Nephron progenitor cell (in vitro differentiated cells): ENCODE results near the gene GNAT2.

Experiments used
- DNase-seq: peaks from one replicate; pipeline ENCODE4 v3.0.0; 2021
- H3K27ac Mint-ChIP-seq: 2 replicates; pipeline ENCODE4 v1.8.0; 2021; ENCODE audit warnings: mild to moderate bottlenecking, moderate library complexity, mixed read lengths
- H3K27me3 Mint-ChIP-seq: 2 replicates; pipeline ENCODE4 v1.8.0; 2021; ENCODE audit warnings: mild to moderate bottlenecking, low read depth, mixed read lengths; ENCODE audit not compliant: poor library complexity
- H3K36me3 Mint-ChIP-seq: 2 replicates; pipeline ENCODE4 v1.8.0; 2021; ENCODE audit warnings: low read depth, mixed read lengths
- H3K4me1 Mint-ChIP-seq: 2 replicates; pipeline ENCODE4 v1.8.0; 2021; ENCODE audit warnings: mixed read lengths
- H3K4me3 Mint-ChIP-seq: 2 replicates; pipeline ENCODE4 v1.8.0; 2021; ENCODE audit warnings: mild to moderate bottlenecking, moderate library complexity, mixed read lengths
- H3K9me3 Mint-ChIP-seq: 2 replicates; pipeline ENCODE4 v1.8.0; 2021; ENCODE audit warnings: mild to moderate bottlenecking, moderate library complexity, mixed read lengths
- TF ChIP-seq, protein P1 (sequence below): fragments of 200-600 bp; sonication (generic); IDR thresholded peaks from 2 replicates; pipeline ENCODE4 v1.5.0; 2021; ENCODE audit warnings: antibody characterized with exemption

Gene GNAT2

GRCh38 chr1:109626682-109627408 is 7.4 kb upstream of the GNAT2 start:
- TF ChIP-seq, protein P1, sequence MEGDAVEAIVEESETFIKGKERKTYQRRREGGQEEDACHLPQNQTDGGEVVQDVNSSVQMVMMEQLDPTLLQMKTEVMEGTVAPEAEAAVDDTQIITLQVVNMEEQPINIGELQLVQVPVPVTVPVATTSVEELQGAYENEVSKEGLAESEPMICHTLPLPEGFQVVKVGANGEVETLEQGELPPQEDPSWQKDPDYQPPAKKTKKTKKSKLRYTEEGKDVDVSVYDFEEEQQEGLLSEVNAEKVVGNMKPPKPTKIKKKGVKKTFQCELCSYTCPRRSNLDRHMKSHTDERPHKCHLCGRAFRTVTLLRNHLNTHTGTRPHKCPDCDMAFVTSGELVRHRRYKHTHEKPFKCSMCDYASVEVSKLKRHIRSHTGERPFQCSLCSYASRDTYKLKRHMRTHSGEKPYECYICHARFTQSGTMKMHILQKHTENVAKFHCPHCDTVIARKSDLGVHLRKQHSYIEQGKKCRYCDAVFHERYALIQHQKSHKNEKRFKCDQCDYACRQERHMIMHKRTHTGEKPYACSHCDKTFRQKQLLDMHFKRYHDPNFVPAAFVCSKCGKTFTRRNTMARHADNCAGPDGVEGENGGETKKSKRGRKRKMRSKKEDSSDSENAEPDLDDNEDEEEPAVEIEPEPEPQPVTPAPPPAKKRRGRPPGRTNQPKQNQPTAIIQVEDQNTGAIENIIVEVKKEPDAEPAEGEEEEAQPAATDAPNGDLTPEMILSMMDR = no peak
- peaks cover 53% of the 10 kb centered on the region for H3K4me1 Mint-ChIP-seq
- no peak overlapping the region for H3K27ac Mint-ChIP-seq
- DNase-seq = no peak
- H3K9me3 Mint-ChIP-seq = no peaks in the 10 kb centered on the region
- peaks cover 36% of the 10 kb centered on the region for H3K36me3 Mint-ChIP-seq
- no peak overlapping the region for H3K4me3 Mint-ChIP-seq
- H3K27me3 Mint-ChIP-seq = peaks cover 2% of the 10 kb centered on the region

GRCh38 chr1:109625601-109626560 is 6.5 kb upstream of the GNAT2 start:
- H3K36me3 Mint-ChIP-seq = peaks cover 27% of the 10 kb centered on the region
- TF ChIP-seq, protein P1 = no peak

DNA sequence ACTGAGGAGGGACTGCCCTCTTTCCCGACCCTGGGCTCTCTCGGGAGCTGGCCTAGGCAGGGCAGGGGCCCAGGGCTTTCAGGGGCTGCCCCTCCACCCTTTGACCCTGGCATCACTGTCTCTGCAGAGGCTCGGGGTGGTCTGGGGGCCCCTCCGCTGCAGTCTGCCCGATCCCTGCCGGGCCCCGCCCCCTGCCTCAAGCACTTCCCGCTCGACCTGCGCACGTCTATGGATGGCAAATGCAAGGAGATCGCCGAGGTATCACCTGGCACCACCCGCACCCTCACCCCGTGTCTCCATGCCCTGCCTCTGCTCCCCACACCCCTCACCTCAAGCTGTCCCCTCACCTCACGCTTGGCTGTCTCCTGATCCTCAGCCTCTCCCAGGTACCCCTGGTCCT is 5.8 kb upstream of the GNAT2 start:
- Mint-ChIP-seq H3K27ac (no peak overlapping the region), H3K9me3 (no peaks in the 10 kb centered on the region), H3K4me3 (no peak overlapping the region), H3K4me1 (peaks cover 61% of the 10 kb centered on the region), H3K27me3 (peaks cover 2% of the 10 kb centered on the region), H3K36me3 (peaks cover 27% of the 10 kb centered on the region)
- TF ChIP-seq, protein P1 = no peak
- DNase-seq = no peak

More at GRCh38 chr1:109625601-109626560, 6.5 kb upstream of the GNAT2 start:
- Mint-ChIP-seq H3K9me3 (no peaks in the 10 kb centered on the region), H3K4me3 (no peak overlapping the region), H3K27ac (no peak overlapping the region), H3K4me1 (peaks cover 58% of the 10 kb centered on the region), H3K27me3 (peaks cover 2% of the 10 kb centered on the region)
- DNase-seq = no peak

GRCh38 chr1:109624201-109625010 is 5.0 kb upstream of the GNAT2 start:
- Mint-ChIP-seq H3K36me3 (peaks cover 19% of the 10 kb centered on the region), H3K27ac (no peak overlapping the region), H3K27me3 (peaks cover 2% of the 10 kb centered on the region), H3K4me3 (no peak overlapping the region), H3K9me3 (no peaks in the 10 kb centered on the region), H3K4me1 (peaks cover 66% of the 10 kb centered on the region)
- TF ChIP-seq, protein P1 = no peak
- no peak for DNase-seq

DNA sequence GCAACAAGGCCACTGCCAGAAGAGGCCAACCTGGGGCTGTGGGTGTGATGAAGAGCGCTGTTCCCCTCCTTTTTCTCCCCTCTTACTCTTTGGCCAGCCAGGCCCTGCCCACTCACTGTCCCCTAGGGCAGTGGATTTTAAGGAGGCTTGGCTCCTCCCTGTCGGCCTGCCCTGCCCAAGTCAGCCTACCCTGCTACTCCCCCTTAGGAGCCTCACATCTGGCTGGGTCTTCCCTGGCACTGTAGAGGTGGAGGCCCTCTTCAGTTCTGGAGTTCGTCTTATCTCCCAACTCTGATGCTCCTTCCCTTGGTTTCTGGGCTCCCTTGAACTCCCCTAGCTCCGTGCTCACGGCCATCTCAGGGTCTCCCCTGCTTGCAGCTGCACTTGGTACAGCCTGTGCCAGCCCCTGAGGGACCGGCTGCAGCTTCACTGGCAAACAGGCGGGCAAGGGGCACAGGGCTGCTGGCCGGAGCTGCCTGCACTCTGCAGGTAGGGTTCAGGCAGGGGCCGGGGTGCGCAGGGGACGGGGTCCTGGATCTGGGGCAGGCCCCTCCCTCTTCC is 4.3 kb upstream of the GNAT2 start:
- TF ChIP-seq, protein P1 = no peak
- no peak for DNase-seq
- Mint-ChIP-seq H3K27ac (no peak overlapping the region), H3K36me3 (peaks cover 17% of the 10 kb centered on the region), H3K27me3 (peaks cover 2% of the 10 kb centered on the region), H3K4me3 (peak overlapping the region; percentile 11), H3K4me1 (peaks cover 74% of the 10 kb centered on the region), H3K9me3 (no peaks in the 10 kb centered on the region)
